Effector memory CD4-positive, alpha-beta T cell (primary cell): ENCODE results near the gene TXNDC2.

Source experiments
- DNase-seq, 3 donors: peaks; one replicate each; pipeline ENCODE4 v3.0.0-alpha.2; 2020
- H3K27ac ChIP-seq: 2 replicates; pipeline ENCODE4 v1.7.0; 2013; ENCODE audit warnings: mild to moderate bottlenecking, low read length, moderate library complexity; ENCODE audit not compliant: insufficient read depth, poor library complexity, severe bottlenecking
- H3K27me3 ChIP-seq: replicated peaks from 2 replicates; pipeline ENCODE4 v1.7.0; 2013; ENCODE audit warnings: mild to moderate bottlenecking, low read length; ENCODE audit not compliant: insufficient read depth, control insufficient read depth, poor library complexity, severe bottlenecking
- H3K36me3 ChIP-seq: 2 replicates; pipeline ENCODE4 v1.7.0; 2013; ENCODE audit warnings: mild to moderate bottlenecking, low read length, moderate library complexity; ENCODE audit not compliant: control insufficient read depth, insufficient read depth
- H3K4me1 ChIP-seq: 2 replicates; pipeline ENCODE4 v1.7.0; 2013; ENCODE audit warnings: low read length, mild to moderate bottlenecking; ENCODE audit not compliant: control insufficient read depth, insufficient read depth, poor library complexity, severe bottlenecking
- H3K4me3 ChIP-seq: 2 replicates; pipeline ENCODE4 v1.7.0; 2013; ENCODE audit warnings: low read length, low read depth, mild to moderate bottlenecking; ENCODE audit not compliant: insufficient read depth, poor library complexity, severe bottlenecking
- H3K9me3 ChIP-seq: 2 replicates; pipeline ENCODE4 v1.7.0; 2013; ENCODE audit warnings: mild to moderate bottlenecking, low read length, moderate library complexity; ENCODE audit not compliant: control insufficient read depth

The TXNDC2 gene

DNA sequence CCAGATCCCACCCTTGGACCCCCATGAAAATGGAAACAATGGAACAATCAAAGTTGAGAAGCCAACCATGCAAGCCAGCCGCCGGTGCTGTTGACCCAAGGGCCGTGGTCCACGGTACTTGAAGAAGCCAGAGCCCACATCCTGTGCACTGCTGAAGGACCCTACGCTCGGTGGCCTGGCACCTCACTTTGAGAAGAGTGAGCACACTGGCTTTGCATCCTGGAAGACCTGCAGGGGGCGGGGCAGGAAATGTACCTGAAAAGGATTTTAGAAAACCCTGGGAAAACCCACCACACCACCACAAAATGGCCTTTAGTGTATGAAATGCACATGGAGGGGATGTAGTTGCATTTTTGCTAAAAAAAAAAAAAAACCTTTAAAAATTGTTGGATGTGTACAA, 26.5 kb upstream of the TXNDC2 start:
- H3K27ac ChIP-seq = no peak overlapping the region
- no peak overlapping the region for H3K4me3 ChIP-seq
- no peak for DNase-seq
- no peaks in the 10 kb centered on the region for H3K36me3 ChIP-seq
- no peaks in the 10 kb centered on the region for H3K4me1 ChIP-seq
- H3K27me3 ChIP-seq = no peaks in the 10 kb centered on the region
- no peaks in the 10 kb centered on the region for H3K9me3 ChIP-seq

DNA sequence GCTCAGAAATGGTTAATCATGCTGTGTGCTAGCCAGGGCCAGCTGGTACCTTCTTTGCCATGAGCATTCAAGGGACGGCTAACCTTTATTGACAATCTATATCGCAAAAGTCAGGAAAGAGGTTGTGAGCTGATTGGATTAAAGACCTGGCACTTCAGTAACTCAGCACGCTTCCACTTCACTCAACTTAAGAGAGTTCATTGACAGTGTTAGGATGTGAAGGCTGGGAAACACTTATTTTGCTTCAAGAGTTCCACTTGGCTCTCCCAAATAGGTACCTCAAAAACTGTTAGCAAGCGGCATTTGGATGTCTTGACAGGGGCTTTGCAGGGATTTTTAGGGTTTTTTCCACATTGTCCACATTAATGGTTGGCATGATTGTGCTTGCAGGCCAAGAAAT, 25.1 kb upstream of the TXNDC2 start:
- no peak for DNase-seq
- Histone ChIP-seq H3K27ac (no peak overlapping the region), H3K36me3 (no peaks in the 10 kb centered on the region), H3K27me3 (no peaks in the 10 kb centered on the region), H3K4me1 (no peaks in the 10 kb centered on the region), H3K9me3 (no peaks in the 10 kb centered on the region), H3K4me3 (no peak overlapping the region)

DNA sequence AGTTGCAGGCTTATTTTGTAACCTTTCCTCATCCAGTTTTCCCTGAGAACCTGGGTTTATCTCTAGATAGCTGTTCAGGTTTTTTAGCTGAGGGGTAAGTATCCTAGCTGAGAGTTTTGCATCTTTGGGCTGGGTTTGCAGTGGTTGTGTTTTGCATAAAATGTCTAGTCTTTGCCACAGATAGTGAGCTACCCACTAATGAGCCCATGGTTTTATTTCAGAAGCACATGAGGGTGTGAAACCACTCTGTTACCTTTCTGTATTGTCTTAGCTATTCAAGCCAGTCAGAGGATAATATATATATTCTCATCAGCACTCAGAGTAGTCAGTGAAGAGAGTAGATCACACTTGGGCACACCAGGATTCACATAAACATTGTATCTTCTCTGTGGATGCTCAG, 24.6 kb upstream of the TXNDC2 start:
- no peak for DNase-seq

DNA sequence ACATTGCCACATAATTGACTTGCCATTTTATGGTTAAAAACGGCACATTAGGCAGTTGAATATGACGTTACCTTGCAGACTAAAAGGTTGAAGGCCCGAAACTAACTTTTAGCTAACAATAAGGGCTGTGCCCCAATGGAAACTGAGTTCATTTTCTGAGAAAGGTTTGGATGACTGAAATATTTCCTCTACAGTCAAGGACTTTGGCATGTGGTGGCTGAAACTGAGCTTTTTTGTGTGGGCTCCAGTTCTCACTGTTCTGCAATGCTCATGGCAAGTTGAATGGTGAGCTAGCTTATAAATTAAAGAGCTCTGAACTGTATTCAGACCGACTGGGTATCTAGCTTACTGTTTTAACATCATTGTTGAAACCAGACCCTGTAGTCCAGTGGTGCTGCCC, 23.8 kb upstream of the TXNDC2 start:
- no peak overlapping the region for H3K27ac ChIP-seq
- no peaks in the 10 kb centered on the region for H3K4me1 ChIP-seq
- no peaks in the 10 kb centered on the region for H3K36me3 ChIP-seq
- H3K27me3 ChIP-seq = no peaks in the 10 kb centered on the region
- no peak overlapping the region for H3K4me3 ChIP-seq
- no peak for DNase-seq
- no peaks in the 10 kb centered on the region for H3K9me3 ChIP-seq

More for the DNA sequence above, 24.6 kb upstream of the TXNDC2 start:
- no peaks in the 10 kb centered on the region for H3K4me1 ChIP-seq
- H3K9me3 ChIP-seq = no peaks in the 10 kb centered on the region
- no peaks in the 10 kb centered on the region for H3K27me3 ChIP-seq
- H3K27ac ChIP-seq = no peak overlapping the region
- H3K4me3 ChIP-seq = no peak overlapping the region
- H3K36me3 ChIP-seq = no peaks in the 10 kb centered on the region

DNA sequence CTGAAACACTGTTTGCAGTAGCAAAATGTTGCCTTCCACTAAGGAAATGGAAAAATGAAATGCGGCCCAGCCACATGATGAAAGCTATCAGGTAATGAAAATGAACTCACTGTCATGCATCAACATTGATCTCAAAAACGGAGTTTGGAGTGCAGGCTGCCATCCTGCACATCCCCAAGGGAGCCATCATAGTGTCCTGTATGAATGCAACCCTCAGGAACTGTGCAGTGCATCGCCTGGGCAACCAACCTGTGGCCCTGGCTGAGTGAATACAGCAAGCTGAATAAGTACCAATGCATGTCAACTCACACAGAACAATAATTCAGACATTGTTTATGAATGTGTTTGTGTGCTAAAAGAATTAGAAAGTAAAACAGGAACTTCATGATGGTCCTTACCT, 23.1 kb upstream of the TXNDC2 start:
- Histone ChIP-seq H3K27me3 (no peaks in the 10 kb centered on the region), H3K4me1 (no peaks in the 10 kb centered on the region), H3K9me3 (no peaks in the 10 kb centered on the region), H3K27ac (no peak overlapping the region), H3K36me3 (no peaks in the 10 kb centered on the region), H3K4me3 (no peak overlapping the region)
- no peak for DNase-seq

DNA sequence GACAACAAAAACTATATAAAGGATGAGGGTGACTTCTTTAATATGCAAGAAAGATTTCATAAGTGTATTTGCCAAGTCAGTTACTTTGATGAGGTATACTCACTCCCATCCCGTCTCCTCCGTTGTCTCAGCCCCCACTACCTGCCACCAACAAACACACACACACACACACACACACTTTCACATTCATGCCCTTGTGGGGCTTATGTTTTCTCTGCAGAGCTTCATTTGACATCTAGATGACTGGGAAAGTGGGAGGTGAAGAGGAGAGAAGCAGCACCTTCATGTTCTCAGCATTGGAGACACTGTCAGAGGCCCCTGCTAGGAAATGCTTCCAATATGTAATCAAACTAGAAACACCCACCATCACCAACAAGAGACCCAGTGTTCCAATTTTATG, 22.5 kb upstream of the TXNDC2 start:
- Histone ChIP-seq H3K4me3 (no peak overlapping the region), H3K9me3 (no peaks in the 10 kb centered on the region), H3K36me3 (no peaks in the 10 kb centered on the region), H3K4me1 (no peaks in the 10 kb centered on the region), H3K27ac (no peak overlapping the region), H3K27me3 (no peaks in the 10 kb centered on the region)
- no peak for DNase-seq

DNA sequence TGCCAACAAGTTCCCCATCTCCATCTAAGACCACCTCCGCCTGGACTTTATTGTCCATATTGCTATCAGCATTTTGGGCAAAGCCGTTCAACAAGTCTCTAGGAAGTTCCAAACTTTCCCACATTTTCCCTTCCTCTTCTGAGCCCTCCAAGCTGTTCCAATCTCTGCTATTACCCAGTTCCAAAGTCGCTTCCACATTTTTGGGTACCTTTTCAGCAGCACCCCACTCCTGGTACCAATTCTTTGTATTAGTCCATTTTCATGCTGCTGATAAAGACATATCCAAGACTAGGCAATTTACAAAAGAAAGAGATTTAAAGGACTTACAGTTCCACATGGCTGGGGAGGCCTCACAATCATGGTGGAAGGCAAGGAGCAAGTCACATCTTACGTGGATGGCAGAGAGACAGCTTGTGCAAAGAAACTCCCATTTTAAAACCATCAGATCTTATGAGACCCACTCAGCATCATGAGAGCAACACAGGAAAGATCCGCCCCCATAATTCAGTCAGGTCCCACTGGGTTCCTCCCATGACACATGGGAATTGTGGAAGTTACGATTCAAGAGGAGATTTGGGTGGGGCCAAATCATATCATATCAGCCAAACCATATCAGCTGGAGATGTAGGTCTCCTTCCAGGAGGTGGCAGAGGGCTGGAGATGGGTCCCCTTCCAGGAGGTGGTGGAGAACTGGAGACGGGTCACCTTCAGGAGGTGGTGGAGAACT, 19.8 kb upstream of the TXNDC2 start:
- no peaks in the 10 kb centered on the region for H3K27me3 ChIP-seq
- H3K4me3 ChIP-seq = no peak overlapping the region
- no peaks in the 10 kb centered on the region for H3K4me1 ChIP-seq
- no peak overlapping the region for H3K27ac ChIP-seq
- H3K9me3 ChIP-seq = no peaks in the 10 kb centered on the region
- no peaks in the 10 kb centered on the region for H3K36me3 ChIP-seq
- DNase-seq = no peak

DNA sequence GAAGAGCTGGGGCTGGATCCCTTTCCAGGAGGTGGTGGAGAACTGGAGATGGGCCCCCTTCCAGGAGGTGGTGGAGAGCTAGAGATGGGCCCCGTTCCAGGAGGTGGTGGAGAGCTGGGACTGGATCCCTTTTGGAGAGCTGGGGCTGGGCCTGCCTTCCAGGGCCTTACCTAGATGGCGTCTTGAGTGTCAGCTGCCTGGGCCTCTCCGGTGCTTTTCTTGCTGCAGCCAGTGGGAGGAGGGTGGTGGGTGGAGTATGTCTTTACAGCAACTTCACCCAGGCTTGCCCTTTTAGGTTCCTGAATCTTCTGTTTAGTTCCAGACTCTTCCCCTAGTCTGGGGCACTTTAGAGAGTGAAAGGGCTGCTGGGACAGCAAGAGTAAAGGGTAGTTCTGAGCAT, 19.1 kb upstream of the TXNDC2 start:
- no peak overlapping the region for H3K27ac ChIP-seq
- H3K9me3 ChIP-seq = no peaks in the 10 kb centered on the region
- no peaks in the 10 kb centered on the region for H3K36me3 ChIP-seq
- no peak for DNase-seq
- H3K4me1 ChIP-seq = no peaks in the 10 kb centered on the region
- no peaks in the 10 kb centered on the region for H3K27me3 ChIP-seq
- H3K4me3 ChIP-seq = no peak overlapping the region

DNA sequence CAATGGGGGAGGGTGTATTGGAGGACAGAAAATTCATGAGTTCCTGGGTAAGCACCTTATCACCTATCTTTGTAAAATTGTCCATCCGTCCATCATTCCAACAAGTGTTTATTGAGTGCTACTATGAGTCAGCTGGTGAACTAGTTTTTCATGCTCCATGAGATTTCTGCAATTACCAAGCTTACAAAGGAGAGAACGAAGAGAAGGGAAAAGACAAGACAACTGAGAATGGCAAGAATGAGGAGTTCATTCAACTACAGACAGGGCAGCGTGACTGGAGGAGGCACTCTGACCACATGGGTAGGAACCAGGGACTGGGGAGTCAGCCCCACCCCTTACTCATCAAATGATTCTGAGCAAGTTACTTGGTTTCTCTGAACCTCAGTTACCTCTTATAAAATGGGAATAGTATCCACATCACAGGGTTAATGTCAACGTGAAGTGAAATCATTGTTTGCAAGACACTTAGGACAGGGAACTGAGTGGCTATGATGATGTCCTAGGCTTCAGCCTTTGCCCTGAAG, 18.6 kb upstream of the TXNDC2 start:
- H3K4me3 ChIP-seq = no peak overlapping the region
- H3K4me1 ChIP-seq = no peaks in the 10 kb centered on the region
- H3K36me3 ChIP-seq = no peaks in the 10 kb centered on the region
- DNase-seq = no peak
- H3K27ac ChIP-seq = no peak overlapping the region
- no peaks in the 10 kb centered on the region for H3K9me3 ChIP-seq
- H3K27me3 ChIP-seq = no peaks in the 10 kb centered on the region

DNA sequence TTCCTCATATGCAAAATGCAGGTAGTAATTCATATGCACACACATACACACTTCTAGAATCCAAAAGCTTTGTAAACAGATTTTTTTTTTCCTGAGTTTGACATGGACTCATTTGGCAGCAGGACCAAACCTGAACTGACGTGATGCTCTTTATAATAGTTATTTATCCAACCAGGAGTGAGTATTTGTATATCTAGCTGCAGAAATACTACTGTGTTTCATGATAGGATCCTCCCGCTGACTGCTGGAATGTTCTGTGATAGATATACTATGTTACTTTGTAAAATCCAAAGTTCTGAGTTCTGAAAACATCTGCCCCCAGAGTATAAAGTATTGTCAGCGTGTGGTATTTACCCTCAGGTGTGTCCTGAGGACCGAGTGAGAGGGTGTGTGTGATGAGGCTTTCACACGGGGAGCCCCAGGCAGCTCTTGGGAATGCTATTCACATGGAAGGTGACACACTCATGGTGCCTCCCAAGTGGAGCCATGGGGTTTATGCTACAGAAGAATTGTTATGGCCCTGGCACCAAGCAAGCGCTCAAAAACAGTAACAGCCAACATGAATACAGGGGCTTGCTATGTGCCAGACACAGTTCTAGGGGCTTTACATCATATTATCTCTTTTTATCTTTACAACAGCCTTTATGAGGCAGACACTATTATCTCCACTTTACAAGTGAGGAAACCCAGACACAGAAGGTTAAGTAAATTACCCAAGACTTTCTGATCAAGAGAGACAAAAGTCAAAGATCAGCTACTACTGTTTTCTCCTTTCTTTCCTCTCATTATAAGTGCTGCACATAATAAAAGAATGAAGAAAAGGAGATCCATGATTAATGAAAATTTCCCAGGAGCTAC, 16.7 kb upstream of the TXNDC2 start:
- Histone ChIP-seq H3K9me3 (no peaks in the 10 kb centered on the region), H3K36me3 (no peaks in the 10 kb centered on the region), H3K4me3 (no peak overlapping the region), H3K4me1 (no peaks in the 10 kb centered on the region), H3K27me3 (no peaks in the 10 kb centered on the region), H3K27ac (no peak overlapping the region)
- no peak for DNase-seq
